CD4-positive, alpha-beta T cell treated with Interleukin-4 for 4 hours (primary cell): ENCODE data around the gene GRIN2C.

Experiments
- DNase-seq: peaks from one replicate; pipeline ENCODE4 v3.0.0-alpha.2; 2020

Gene GRIN2C

GRCh38 chr17:74863420-74864296 lies 4.0 kb upstream of the GRIN2C start:
- no peak for DNase-seq

DNA sequence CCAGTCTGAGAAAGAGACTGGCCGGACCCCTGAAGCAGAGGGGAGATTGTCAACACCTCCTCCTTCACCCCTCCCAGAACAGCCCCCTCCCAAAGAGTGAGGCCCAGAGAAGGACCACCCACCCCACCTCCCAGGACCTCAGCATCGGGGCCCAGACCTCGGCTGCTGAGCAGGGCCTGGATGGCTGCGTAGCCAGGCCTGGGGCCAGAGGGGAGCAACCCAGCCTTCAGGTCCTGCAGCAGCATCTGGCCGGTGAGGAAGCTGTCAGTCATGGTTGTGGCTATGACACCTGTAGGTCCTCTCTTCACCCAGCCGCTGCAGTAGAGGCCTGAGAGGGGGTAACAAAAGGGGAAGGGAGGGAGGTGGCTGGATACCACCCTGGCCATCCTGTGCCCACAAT lies 3.2 kb upstream of the GRIN2C start:
- no peak for DNase-seq

- DNase-seq: peak; percentile 54
Measured at GRCh38 chr17:74862108-74862901, 2.6 kb upstream of the GRIN2C start.

DNA sequence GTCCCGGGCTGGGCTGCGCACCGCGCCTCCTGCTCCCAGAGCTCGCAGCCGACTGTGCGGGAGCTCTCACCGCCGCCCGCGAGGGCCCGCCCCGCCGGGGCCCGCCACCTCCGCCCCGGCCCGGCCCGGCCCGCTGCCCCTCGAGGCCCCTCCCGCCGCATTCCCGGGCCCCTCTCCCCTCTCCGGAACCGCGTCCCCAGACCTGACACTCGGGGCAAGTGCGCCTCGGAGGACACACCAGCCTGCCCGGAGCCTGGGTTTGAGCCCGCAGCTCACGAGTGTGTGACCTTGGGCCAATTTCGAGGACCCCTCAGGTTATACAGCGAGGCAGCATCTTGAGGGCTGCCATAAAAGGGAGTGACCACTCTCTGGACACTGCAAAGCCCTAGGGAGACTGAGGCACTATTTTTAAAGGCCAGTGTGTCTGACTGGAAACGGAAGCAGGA lies 2.0 kb upstream of the GRIN2C start:
- no peak for DNase-seq

DNA sequence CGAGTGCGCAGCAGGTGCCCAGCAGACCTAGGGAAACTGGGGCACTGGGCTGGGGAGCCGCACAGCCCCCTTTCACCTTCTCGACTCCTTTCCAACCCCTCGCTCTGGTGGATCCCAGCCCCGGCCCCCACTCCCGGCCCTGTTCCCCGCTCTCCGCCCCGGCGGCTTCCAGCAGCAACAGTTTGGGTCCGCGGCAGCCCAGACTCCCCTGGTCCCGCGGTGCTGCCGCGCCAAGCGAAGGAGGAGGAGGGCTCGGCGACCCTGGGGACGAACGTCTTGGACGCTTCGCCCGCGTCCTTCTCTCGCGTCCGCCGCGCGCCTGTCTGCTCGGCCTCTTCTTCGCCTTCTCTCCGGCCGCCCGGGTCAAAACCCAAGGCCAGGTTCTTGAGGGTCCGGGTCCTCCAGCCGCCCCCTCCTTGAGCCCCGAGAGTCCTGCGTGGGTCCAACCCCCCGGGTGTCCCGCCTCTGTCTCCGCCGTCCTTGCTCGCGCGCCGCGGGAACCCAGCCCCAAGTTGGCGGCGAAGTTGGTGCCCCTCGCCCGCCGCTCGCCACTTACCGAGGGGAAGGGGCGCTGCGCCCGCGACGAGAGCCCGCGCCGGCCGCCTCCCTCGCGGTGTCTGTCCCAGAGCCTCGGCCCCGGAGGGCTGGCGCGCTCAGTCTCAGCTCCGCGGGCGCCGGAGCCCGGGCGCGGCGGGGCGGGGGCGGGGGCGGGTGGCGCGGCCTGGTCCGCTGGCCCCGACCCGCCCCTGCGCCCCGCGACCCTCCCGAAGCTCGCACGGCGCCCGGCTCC lies 1.4 kb upstream of the GRIN2C start:
- DNase-seq: no peak

DNA sequence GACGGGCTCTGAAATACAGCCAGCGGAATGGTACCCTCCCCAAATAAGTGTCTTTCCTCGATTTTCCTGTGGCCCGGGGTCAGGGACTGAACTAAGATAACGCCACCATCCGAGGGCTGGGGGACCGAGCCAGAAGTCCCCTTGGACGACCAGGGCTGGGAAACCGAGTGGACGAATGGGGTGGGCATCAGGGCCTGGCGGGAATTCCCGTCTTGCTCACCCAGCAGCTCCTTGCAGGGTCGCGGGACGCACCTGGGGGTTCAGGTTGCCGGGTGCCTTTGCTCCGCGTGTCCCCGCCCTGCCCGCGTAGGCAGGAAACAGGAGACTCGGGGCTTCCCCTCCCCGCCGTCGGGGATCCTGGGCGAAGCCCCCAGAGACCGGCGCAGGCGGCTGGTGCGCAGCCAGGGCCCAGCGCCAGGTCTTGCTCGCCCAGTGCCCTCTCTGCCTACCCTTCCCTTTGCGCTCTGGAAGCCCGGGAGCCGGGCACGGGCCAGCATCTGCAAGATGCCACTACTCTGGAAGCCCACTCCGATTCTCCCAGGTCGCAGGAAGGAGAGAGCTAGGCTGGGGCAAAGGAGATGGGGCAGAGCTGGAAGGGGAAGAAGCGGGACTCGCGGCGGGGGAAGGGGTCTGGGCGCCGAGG lies 665 bp upstream of the GRIN2C start:
- DNase-seq: no peak

- no peak for DNase-seq
Measured at GRCh38 chr17:74858672-74859458, 820 bp downstream of the GRIN2C start.

- DNase-seq: no peak
Measured at GRCh38 chr17:74857191-74857590, 2.5 kb downstream of the GRIN2C start.

DNA sequence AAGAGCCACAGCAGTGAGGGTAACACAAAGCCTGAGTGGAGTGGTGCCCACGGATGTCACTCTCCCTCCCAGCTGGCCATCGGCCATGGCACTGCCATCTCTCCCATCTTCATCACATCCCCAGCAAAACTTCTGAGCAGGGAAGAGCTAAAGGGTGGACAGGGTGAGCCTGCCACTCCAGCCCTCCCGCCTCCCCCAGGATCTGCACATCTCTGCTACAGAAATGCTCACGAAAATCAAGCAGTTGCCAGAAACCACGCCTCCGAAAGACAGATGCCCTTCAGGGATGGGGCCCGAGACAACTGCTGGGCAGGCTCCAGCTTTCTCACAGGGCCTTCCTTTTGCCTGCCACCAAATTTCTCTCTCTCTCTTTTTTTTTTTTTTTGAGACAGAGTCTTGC lies 3.6 kb downstream of the GRIN2C start:
- no peak for DNase-seq

DNA sequence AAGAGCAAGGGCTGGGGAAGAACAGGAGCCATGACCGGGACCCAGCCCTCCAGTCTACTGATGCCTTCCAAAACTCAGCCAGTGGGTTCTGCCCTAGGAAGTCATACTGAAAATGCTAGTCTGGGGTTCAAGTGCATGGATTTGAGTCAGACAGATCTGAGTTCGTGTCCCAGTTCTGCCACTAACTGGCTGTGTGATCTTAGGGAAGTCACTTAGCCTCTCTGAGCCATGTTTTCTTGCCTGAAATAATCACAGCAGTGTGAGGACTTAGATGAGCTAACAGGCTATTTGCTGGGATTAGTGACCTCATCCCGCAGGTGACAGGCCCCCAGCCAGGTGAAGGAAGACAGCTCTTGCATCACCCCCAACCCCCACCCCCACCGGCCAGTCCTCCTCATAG lies 4.4 kb downstream of the GRIN2C start:
- DNase-seq: no peak

- no peak for DNase-seq
Measured at GRCh38 chr17:74854792-74855191, 4.9 kb downstream of the GRIN2C start.

DNA sequence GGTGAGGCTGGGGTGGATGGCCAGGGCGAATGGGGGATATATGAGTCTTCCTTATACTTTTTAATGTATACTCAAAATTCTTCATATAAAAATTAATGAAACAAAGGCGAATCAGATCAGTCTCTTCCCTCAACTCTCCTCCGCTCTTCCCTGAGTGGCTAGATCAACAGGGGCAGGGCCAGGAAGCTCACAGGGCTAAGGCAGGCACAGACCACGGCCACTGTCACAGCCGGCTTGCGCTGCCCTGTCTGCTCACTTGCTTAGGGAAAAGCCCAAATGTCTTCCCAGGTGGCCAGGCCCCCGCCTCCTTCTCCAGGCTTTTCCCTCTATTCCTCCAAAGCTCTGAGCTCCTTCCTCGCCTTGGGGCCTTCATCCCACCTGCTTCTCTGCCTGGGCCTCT lies 6.0 kb downstream of the GRIN2C start:
- no peak for DNase-seq

- DNase-seq: no peak
Measured at GRCh38 chr17:74853048-74853397, 6.7 kb downstream of the GRIN2C start.

DNA sequence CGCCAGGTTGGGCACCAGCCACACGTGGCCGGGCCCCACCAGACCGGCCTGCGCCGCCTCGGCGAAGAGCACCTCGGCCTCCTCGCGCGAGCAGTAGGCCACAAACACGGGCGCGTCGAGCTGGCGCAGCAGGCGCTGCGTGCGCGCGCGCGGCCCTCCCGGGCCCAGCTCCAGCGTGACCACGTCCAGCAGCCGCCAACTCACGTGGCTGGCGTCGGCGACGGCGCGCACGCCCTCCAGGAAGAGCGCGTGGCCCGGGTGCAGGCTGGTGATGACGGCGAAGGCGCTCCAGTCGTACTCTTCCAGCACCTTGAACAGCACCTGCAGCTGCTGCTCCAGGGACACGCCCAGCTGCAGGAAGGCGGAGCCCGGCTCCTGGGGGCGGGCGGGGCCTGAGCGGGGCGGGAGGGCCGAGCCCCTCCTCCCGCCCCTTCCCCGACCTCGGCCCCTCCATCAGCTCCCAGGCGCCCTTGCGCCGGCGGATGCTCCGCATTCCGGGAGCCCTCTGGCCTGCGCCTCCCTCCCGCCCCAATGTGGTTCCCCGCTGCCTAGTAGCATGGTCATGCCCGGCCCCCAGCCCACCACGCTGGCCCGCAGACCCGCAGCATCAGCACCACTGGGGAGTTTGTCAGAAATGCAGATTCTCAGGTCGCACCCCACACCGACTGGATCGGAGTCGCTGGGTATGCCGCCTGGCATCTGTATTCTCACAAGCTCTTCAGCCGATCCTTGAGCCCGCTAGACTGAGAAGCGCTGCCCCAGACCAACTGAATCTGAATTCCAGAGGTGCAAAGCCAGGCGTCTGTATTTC lies 7.2 kb downstream of the GRIN2C start:
- DNase-seq: peak; percentile 50

DNA sequence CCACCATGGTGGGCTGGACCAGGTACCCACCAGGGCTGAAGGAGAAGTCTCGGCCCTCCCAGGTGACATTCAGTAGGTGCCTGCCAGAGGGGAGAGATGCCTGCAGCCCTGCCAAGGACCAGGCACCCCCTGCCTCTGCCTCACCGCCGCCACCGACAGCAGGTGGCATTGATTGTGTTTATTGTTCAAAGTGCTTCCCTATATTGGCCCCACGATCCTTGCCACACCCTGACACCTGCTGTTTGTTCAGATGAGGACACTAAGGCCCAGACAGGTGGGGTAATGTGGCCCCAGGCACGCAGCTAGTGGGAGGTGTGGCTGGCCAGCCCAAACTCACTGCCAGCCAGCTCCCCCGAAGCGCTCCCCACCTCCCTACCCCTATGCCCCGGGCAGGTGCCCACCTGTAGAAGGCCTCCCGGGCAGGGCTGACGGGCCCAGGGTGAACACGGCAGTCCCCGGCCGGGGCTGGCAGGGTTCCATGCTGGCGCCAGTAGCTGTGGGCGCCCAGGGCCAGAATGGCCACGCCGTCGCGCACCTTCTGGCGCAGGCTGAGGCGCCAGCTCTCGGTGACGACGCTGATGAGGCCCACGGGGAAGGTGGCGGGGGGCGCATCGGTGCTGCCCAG lies 8.0 kb downstream of the GRIN2C start:
- no peak for DNase-seq

- DNase-seq: no peak
Measured at GRCh38 chr17:74850914-74851313, 8.8 kb downstream of the GRIN2C start.

DNA sequence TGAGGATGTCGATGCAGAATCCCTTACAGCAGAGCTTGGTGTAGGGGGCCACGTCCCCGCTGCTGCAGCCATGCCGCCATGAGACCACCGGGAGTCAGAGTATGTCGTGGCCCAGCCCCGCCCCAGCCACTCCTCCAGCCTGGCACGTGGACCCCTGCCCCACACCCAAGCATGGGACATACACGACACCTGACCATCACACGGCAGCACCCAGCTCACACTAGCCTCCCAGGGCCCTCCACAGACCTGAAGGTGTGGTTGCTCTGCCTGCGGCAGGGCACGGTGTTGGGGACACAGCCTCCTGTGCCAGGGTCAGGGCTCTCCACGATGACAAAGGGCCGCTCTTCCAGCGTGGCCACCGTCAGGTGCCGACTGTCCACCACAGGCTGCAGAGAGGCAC lies 9.4 kb downstream of the GRIN2C start:
- DNase-seq: no peak

- DNase-seq: no peak
Measured at GRCh38 chr17:74848656-74849399, 10.9 kb downstream of the GRIN2C start.

- DNase-seq: no peak
Measured at GRCh38 chr17:74846621-74847020, 13.1 kb downstream of the GRIN2C start.

DNA sequence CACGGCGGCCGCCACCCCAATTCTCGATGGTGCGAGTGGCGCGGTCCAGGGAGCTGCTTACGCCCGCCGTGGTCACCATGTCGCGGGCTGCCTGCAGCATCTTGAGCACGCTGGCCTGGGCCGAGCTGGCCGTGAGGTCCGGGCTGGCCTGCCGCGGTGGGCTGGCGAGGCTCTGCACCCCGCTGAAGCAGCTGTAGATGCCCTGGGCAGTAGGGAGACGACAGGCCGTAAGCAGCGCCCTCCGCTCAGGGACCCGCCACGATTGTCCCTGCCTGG lies 16.4 kb downstream of the GRIN2C start:
- DNase-seq: no peak
